HG02571 (cell line): Measurements from ENCODE around the gene CD2.

Experiments used
- ATAC-seq: cut with Tn5 transposase; IDR thresholded peaks from one replicate; pipeline ENCODE4 v1.9.1; 2021; ENCODE audit warnings: mild to moderate bottlenecking, moderate library complexity; ENCODE audit not compliant: unreplicated experiment

CD2 gene

DNA sequence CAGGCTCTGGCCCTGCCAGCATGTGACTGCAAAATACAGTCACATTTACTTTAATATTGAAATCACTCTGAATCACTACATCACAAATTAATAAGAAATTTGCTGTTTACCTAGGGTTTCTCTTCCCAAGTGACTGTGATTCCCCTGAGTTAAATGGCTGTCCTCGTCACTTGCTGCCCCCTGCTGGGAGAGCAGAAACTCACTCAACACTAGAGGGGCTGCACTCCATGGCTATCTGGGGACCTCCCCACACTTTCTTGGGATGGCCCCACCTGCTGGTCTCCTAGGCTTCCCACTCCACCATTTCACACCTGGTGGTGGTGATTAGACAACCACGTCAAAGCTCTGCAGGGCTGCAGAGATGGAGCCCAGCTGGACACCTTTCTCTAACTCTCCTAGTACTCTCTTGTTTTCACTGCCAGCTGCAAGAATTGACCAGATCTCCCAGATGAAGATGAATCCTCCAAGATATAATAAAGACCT lies 63.4 kb downstream of the CD2 start:
- ATAC-seq = no peak
